DND-41 (cell line): ENCODE data around the gene RNF220.
"Not testable (repeated sequence)": the region's sequence is repeated elsewhere in the genome, so short reads cannot be mapped to it uniquely, and the experiment has no call there.

Experiments
- ATAC-seq: fragments of 200-7000 bp; cut with Tn5 transposase; 3 replicates; pipeline ENCODE4 v1.9.1; 2021; ENCODE audit warnings: low read depth; ENCODE audit not compliant: insufficient read depth
- DNase-seq: peaks from one replicate; pipeline ENCODE4 v3.0.0-alpha.2; 2020
- H2AFZ ChIP-seq: 2 replicates; pipeline ENCODE4 v1.6.0; 2012; ENCODE audit warnings: low read depth, low read length
- H3K27ac ChIP-seq: 2 replicates; pipeline ENCODE4 v1.5.1; 2012; ENCODE audit warnings: low read length, inconsistent platforms
- H3K27me3 ChIP-seq: fragments of 200-600 bp; sonication (generic); 2 replicates; pipeline ENCODE4 v1.6.0; 2012; ENCODE audit warnings: low read length, mild to moderate bottlenecking, inconsistent platforms; ENCODE audit not compliant: insufficient read depth, poor library complexity
- H3K36me3 ChIP-seq: 2 replicates; pipeline ENCODE4 v1.5.1; 2012; ENCODE audit warnings: low read length, inconsistent platforms; ENCODE audit not compliant: insufficient read depth
- H3K4me1 ChIP-seq: 2 replicates; pipeline ENCODE4 v1.5.1; 2012; ENCODE audit warnings: mild to moderate bottlenecking, low read length; ENCODE audit not compliant: insufficient read depth
- H3K4me2 ChIP-seq: 2 replicates; pipeline ENCODE4 v1.6.0; 2012; ENCODE audit warnings: mild to moderate bottlenecking, moderate library complexity, low read length, inconsistent platforms; ENCODE audit not compliant: insufficient read depth
- H3K4me3 ChIP-seq, 2 experiments: fragments of 200-600 bp in 1 of 2; shearing (Covaris generic) in 1 of 2; 2 replicates each; pipeline ENCODE4 v1.5.1; 2012 to 2016; ENCODE audit warnings: inconsistent platforms in 2 of 2, low read length in 2 of 2, mild to moderate bottlenecking in 2 of 2, low read depth in 1 of 2, moderate library complexity in 1 of 2
- H3K79me2 ChIP-seq: 2 replicates; pipeline ENCODE4 v1.6.0; 2012; ENCODE audit warnings: low read length, inconsistent platforms; ENCODE audit not compliant: insufficient read depth
- H3K9ac ChIP-seq: 2 replicates; pipeline ENCODE4 v1.6.0; 2012; ENCODE audit warnings: low read depth, mild to moderate bottlenecking, inconsistent platforms, low read length, moderate library complexity
- H3K9me3 ChIP-seq: 2 replicates; pipeline ENCODE4 v1.5.1; 2012; ENCODE audit warnings: low read length, moderate library complexity, mild to moderate bottlenecking, inconsistent platforms; ENCODE audit not compliant: insufficient read depth, severe bottlenecking
- H4K20me1 ChIP-seq: 2 replicates; pipeline ENCODE4 v1.6.0; 2012; ENCODE audit warnings: low read length; ENCODE audit not compliant: insufficient read depth
- EZH2 ChIP-seq: IDR thresholded peaks from 3 replicates; pipeline ENCODE4 v1.6.1; 2012; ENCODE audit warnings: borderline replicate concordance, low read depth, mild to moderate bottlenecking, moderate library complexity, low read length, inconsistent platforms; ENCODE audit not compliant: severe bottlenecking
- TF ChIP-seq, protein P1 (sequence below): IDR thresholded peaks from 2 replicates; pipeline ENCODE4 v1.5.1; 2012; ENCODE audit warnings: borderline replicate concordance, low read length, moderate library complexity, mild to moderate bottlenecking; ENCODE audit not compliant: poor library complexity, severe bottlenecking; ENCODE audit errors: extremely low read depth

The RNF220 gene

DNA sequence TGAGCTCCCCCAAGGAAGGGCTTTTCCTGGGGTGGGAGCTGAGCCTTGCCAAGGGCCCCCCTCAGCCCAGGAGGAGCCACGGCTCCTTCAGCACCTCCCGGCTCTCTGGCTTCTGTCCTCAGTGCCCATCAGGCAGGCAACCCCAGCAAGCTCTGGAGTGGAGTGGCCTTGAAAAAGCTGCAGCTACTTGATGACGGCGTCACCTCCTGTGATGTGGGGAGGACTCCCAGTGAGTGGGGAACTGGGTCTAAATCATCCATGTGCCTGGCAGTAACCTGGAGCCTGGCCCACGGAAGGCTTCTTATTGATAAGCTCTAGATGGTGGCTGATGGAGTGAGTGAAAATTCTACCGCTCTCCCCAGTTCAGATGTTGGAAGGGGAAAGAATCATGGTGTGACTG is 154.9 kb downstream of the RNF220 start:
- no peak for DNase-seq
- H3K9me3 ChIP-seq = no peaks in the 10 kb centered on the region
- no peaks in the 10 kb centered on the region for H3K4me1 ChIP-seq
- H3K27me3 ChIP-seq = peaks cover 23% of the 10 kb centered on the region
- no peaks in the 10 kb centered on the region for H3K79me2 ChIP-seq
- no peak overlapping the region for H3K27ac ChIP-seq
- H4K20me1 ChIP-seq = no peaks in the 10 kb centered on the region; the same call in 1 of the 2 replicates
- no peaks in the 10 kb centered on the region for H3K36me3 ChIP-seq
- H3K9ac ChIP-seq = no peak overlapping the region
- no peak for TF ChIP-seq EZH2
- no peak for ATAC-seq
- no peak overlapping the region for H2AFZ ChIP-seq
- no peak overlapping the region for H3K4me2 ChIP-seq
- H3K4me3 ChIP-seq = no peak overlapping the region

DNA sequence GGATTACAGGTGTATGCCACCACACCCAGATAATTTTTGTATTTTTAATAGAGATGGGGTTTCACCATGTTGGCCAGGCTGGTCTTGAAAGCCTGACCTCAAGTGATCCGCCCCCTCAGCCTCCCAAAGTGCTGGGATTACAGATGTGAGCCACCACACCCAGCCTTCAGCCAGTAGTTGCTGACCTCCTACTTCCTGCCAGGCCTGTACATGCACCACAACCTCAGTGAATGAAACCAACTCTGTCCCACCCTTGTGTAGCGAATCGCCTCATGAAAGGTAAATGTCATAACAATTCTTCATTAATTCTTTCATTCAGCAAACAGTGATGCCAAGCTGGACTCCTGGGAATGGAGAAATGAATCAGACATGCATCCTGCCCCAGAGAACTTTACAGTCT is 155.6 kb downstream of the RNF220 start:
- H2AFZ ChIP-seq, H3K4me3 ChIP-seq, H3K4me2 ChIP-seq, H3K36me3 ChIP-seq, H3K79me2 ChIP-seq, H3K9me3 ChIP-seq, DNase-seq, H4K20me1 ChIP-seq, H3K27ac ChIP-seq, H3K9ac ChIP-seq, ATAC-seq, H3K4me1 ChIP-seq: not testable (repeated sequence)
- peaks cover 28% of the 10 kb centered on the region for H3K27me3 ChIP-seq

DNA sequence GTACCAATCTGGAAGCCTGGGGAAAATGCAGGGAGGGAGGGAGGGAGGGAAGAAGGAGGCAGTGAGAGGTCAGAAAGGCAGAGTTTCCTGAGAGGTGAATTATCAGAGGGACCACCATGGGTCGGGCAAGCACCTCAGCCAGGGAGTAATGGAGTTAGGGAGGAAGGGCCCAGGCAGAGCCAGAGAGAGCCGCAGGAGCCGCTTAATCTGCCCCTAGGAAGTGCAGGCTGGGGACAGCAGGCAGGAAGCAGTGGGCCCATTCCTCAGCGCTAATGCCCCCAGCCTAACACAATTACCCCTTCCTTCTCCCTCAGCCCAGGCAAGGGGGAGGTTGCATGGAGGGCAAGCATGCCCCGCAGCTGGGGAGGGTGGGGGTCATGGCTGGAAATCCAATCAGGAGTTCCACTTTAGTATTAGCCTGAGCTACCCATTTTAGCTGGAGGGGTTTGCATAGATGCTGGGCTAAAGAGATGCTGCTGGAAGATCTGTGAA is 160.2 kb downstream of the RNF220 start:
- H3K9ac ChIP-seq = no peak overlapping the region
- H3K36me3 ChIP-seq = no peaks in the 10 kb centered on the region
- no peak overlapping the region for H3K4me3 ChIP-seq
- no peaks in the 10 kb centered on the region; the same call in 1 of the 2 replicates for H4K20me1 ChIP-seq
- H2AFZ ChIP-seq = no peak overlapping the region
- H3K27ac ChIP-seq = no peak overlapping the region
- no peaks in the 10 kb centered on the region for H3K9me3 ChIP-seq
- H3K4me1 ChIP-seq = no peaks in the 10 kb centered on the region
- TF ChIP-seq, protein P1, sequence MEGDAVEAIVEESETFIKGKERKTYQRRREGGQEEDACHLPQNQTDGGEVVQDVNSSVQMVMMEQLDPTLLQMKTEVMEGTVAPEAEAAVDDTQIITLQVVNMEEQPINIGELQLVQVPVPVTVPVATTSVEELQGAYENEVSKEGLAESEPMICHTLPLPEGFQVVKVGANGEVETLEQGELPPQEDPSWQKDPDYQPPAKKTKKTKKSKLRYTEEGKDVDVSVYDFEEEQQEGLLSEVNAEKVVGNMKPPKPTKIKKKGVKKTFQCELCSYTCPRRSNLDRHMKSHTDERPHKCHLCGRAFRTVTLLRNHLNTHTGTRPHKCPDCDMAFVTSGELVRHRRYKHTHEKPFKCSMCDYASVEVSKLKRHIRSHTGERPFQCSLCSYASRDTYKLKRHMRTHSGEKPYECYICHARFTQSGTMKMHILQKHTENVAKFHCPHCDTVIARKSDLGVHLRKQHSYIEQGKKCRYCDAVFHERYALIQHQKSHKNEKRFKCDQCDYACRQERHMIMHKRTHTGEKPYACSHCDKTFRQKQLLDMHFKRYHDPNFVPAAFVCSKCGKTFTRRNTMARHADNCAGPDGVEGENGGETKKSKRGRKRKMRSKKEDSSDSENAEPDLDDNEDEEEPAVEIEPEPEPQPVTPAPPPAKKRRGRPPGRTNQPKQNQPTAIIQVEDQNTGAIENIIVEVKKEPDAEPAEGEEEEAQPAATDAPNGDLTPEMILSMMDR = no peak
- TF ChIP-seq EZH2 = no peak
- H3K79me2 ChIP-seq = no peaks in the 10 kb centered on the region
- H3K27me3 ChIP-seq = peaks cover 38% of the 10 kb centered on the region
- ATAC-seq = no peak
- no peak for DNase-seq
- H3K4me2 ChIP-seq = no peak overlapping the region

DNA sequence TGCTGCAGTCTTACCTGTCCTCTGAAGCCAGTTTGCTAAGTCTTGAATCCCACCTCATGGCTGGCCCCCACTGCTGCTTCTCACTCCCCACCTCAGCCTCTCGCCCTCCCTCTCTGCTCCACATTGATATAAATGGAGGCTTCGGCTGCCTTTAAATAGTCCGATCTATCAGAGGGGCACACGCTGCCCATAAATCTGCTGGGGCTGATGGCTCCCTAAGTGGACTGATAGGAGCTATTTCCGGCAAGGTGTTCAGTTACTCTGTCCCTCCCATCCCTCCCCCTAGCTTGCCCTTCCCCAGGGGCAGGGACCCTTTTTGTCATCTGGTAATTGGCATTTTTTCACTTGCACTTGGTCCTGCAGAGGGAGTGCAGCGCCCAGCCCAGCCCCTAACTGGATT is 160.8 kb downstream of the RNF220 start:
- H3K4me1 ChIP-seq = no peaks in the 10 kb centered on the region
- no peaks in the 10 kb centered on the region for H3K79me2 ChIP-seq
- no peak for TF ChIP-seq EZH2
- TF ChIP-seq, protein P1 = no peak
- DNase-seq = no peak
- ATAC-seq = no peak
- H2AFZ ChIP-seq = no peak overlapping the region
- H3K36me3 ChIP-seq = no peaks in the 10 kb centered on the region
- H3K9ac ChIP-seq = no peak overlapping the region
- no peaks in the 10 kb centered on the region for H3K9me3 ChIP-seq
- H3K4me2 ChIP-seq = no peak overlapping the region
- peaks cover 41% of the 10 kb centered on the region for H3K27me3 ChIP-seq
- H3K4me3 ChIP-seq = no peak overlapping the region
- no peaks in the 10 kb centered on the region; the same call in 1 of the 2 replicates for H4K20me1 ChIP-seq
- H3K27ac ChIP-seq = no peak overlapping the region
